GM12873 (cell line): ENCODE measurements around the gene CPTP.

Source experiments
- CTCF ChIP-seq: IDR thresholded peaks from 2 replicates; pipeline ENCODE4 v1.5.1; 2012; ENCODE audit warnings: low read depth, mild to moderate bottlenecking, moderate library complexity, low read length, control low read depth; ENCODE audit not compliant: insufficient read depth; ENCODE audit errors: missing control alignments

The CPTP gene

GRCh38 chr1:1309251-1310108, 15.1 kb upstream of the CPTP start:
- no peak for TF ChIP-seq CTCF

- no peak for TF ChIP-seq CTCF
These were observed 14.6 kb upstream of the CPTP start for GRCh38 chr1:1310109-1310385.

GRCh38 chr1:1310476-1311053, 14.0 kb upstream of the CPTP start:
- no peak for TF ChIP-seq CTCF

DNA sequence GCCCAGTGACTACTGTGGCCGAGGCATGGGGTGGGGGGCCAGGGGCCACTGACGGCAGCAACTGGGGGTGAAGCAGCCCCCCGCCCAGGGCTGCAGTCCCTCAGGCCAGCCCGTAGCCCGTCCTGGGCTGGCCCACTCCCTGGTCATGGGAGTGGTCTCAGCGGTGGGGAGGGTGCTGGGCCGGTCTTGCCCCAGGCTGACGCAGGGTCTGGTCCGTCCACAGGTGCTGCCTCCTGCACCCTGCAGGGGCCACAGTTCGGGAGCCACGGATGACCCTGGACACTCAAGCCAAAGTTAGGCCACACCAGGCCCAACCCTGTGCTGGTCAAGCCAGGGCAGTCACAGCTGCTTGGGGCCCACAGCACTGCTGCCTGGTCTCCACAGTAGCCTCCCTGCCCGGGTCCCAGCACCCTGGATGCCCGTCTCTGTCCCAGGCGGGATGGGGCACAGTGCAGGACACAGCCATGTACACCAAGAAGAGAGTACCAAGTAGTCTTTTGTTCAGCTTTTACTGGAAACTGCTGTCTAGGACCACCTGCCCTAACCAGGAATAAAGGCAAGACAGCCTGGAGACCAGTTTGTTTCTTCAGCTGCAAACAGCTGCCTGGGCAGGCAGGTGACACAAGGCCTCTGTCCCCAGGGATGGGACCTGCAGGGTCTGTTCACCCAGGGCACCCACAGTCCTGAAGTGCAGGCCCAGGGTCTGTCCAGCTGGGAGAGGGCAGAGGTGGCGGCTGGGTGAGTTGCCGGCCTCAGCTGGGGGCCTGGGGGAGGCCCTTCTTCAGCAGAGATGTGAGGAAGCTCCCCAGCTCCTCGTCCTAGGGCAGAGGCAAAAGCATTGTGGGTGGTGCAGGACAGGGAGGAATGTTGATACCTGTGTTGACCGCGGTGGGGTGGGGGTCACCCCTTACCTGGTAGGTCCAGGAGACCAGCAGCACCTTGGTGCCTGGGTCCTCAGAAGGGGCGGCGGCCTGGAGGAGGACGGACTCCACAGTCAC, 13.2 kb upstream of the CPTP start:
- TF ChIP-seq CTCF: no peak

- no peak for TF ChIP-seq CTCF
These were observed 11.9 kb upstream of the CPTP start for GRCh38 chr1:1312450-1313314.

DNA sequence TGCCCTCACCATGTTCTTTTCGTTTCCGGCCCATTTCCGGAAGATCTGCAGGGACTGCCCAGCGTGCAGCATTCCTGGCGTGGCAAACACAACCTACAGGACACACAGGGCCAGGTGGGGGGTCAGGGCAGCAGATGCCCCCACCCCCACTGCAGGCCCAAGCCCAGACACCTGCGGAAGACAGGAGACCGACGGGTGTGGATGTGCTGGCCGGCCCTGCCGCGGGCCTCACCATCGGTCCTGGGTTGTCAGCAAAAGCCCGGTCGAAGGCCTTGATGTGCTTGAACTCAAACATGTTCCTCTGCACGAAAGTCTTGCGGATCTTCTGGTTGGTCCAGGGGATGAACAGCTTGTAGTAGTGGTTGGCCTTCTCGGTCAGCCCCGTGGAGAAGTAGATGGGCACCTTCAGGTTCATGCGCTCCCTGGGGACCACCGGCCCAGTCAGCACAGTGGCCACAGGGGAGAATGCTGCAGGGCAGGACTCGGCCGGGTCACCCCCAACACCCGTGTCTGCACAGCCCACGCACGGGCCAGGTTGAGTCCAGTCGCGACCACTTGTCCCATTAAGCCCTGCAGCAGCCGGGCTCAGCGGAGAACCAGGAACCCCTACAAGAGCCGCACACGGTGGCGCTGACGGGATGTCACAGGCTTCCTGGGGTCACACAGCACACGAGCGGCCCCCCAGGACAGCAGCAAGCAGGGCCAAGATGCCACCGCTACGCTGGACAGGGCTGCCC, 10.9 kb upstream of the CPTP start:
- no peak for TF ChIP-seq CTCF
